Measurements from ENCODE around the gene GRM7.

The GRM7 gene

GRCh38 chr3:7607676-7608075 lies 746.8 kb downstream of the GRM7 start:
- no peak for DNase-seq

- no peak for DNase-seq
Measured at GRCh38 chr3:7610634-7611033, 749.7 kb downstream of the GRM7 start.

- DNase-seq: no peak
Measured at GRCh38 chr3:7615043-7615442, 754.1 kb downstream of the GRM7 start.

- DNase-seq: no peak
Measured at GRCh38 chr3:7618606-7619005, 757.7 kb downstream of the GRM7 start.

GRCh38 chr3:7620401-7620800 lies 759.5 kb downstream of the GRM7 start:
- no peak for DNase-seq

- DNase-seq: no peak
Measured at GRCh38 chr3:7621046-7621630, 760.2 kb downstream of the GRM7 start.

GRCh38 chr3:7621651-7622050 lies 760.7 kb downstream of the GRM7 start:
- no peak for DNase-seq

GRCh38 chr3:7625021-7625420 lies 764.1 kb downstream of the GRM7 start:
- no peak for DNase-seq

- no peak for DNase-seq
Measured at GRCh38 chr3:7630351-7630911, 769.5 kb downstream of the GRM7 start.

- DNase-seq: no peak
Measured at GRCh38 chr3:7630925-7631324, 770.0 kb downstream of the GRM7 start.

- no peak for DNase-seq
Measured at GRCh38 chr3:7632305-7632704, 771.4 kb downstream of the GRM7 start.

- no peak for DNase-seq
Measured at GRCh38 chr3:7637694-7638093, 776.8 kb downstream of the GRM7 start.

- no peak for DNase-seq
Measured at GRCh38 chr3:7638103-7638502, 777.2 kb downstream of the GRM7 start.

GRCh38 chr3:7640787-7641186 lies 779.9 kb downstream of the GRM7 start:
- DNase-seq: no peak

- no peak for DNase-seq
Measured at GRCh38 chr3:7646851-7647250, 785.9 kb downstream of the GRM7 start.

- DNase-seq: no peak
Measured at GRCh38 chr3:7650466-7650865, 789.6 kb downstream of the GRM7 start.

- no peak for DNase-seq
Measured at GRCh38 chr3:7651274-7651673, 790.4 kb downstream of the GRM7 start.

- no peak for DNase-seq
Measured at GRCh38 chr3:7657214-7658112, 796.5 kb downstream of the GRM7 start.

GRCh38 chr3:7658294-7658693 lies 797.4 kb downstream of the GRM7 start:
- no peak for DNase-seq

- DNase-seq: no peak
Measured at GRCh38 chr3:7659079-7659478, 798.2 kb downstream of the GRM7 start.

GRCh38 chr3:7663771-7664170 lies 802.9 kb downstream of the GRM7 start:
- no peak for DNase-seq

- DNase-seq: no peak
Measured at GRCh38 chr3:7667774-7668173, 806.9 kb downstream of the GRM7 start.

- no peak for DNase-seq
Measured at GRCh38 chr3:7669641-7670040, 808.7 kb downstream of the GRM7 start.

GRCh38 chr3:7678521-7678920 lies 817.6 kb downstream of the GRM7 start:
- DNase-seq: no peak

Measured in CD4-positive, alpha-beta T cell treated with Interleukin-21 for 1 hour (primary cell).